GM10847 (cell line): Measurements from ENCODE around the gene BAAT.

Experiments
- POLR2A ChIP-seq: IDR thresholded peaks from 2 replicates; pipeline ENCODE4 v1.6.1; 2011; ENCODE audit not compliant: insufficient read length; ENCODE audit errors: extremely low read depth

The BAAT gene

DNA sequence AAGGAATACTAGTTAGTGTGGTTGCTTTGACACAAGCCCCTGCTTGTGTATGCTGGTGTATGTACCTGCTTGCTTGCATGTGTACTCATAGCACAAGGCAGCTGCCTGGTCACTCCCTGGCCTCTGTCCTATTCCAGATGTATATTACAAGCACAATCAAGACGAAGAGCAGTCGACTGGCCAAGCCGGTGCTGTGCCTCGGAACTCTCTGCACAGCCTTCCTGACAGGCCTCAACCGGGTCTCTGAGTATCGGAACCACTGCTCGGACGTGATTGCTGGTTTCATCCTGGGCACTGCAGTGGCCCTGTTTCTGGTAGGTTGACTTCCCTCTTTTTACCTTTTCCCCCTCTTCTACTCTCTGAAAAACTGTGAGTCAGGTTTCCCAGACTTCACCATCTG lies 72.1 kb downstream of the BAAT start:
- no peak for TF ChIP-seq POLR2A

- TF ChIP-seq POLR2A, result no peak
Measured at GRCh38 chr9:101311758-101312420, 72.9 kb downstream of the BAAT start.

DNA sequence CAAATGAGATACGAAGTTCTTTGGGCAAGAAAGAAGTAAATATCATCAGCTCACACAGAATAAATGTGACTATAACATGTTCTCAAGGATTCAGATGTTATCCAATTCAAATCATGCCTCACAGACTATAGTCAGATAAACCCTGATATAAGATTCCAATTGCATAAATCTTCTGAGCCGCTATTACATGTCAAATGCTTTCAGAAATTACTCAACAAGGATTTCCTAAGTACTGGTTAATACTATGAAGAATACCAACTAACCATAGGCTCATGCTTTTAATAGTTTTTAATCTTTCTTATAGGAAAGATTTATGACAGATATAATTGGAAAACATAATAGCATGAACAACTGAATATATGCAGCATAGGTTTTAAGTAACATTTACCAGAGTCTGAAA lies 73.6 kb downstream of the BAAT start:
- no peak for TF ChIP-seq POLR2A
